ENCODE measurements around the gene GNPTAB.
A peak's percentile ranks its signal among the peaks of the same experiment; 100 is the strongest.
"Not testable (repeated sequence)": the region's sequence is repeated elsewhere in the genome, so short reads cannot be mapped to it uniquely, and the experiment has no call there.

GNPTAB gene

GRCh38 chr12:101737476-101737875, 93.3 kb downstream of the GNPTAB start:
- DNase-seq (ENCODE audit: low spot score) = no peak

GRCh38 chr12:101734482-101734881, 96.3 kb downstream of the GNPTAB start:
- DNase-seq (ENCODE audit: low spot score) = not testable (repeated sequence)

- DNase-seq (ENCODE audit: low spot score) = no peak
Measured at GRCh38 chr12:101733166-101733565, 97.6 kb downstream of the GNPTAB start.

DNA sequence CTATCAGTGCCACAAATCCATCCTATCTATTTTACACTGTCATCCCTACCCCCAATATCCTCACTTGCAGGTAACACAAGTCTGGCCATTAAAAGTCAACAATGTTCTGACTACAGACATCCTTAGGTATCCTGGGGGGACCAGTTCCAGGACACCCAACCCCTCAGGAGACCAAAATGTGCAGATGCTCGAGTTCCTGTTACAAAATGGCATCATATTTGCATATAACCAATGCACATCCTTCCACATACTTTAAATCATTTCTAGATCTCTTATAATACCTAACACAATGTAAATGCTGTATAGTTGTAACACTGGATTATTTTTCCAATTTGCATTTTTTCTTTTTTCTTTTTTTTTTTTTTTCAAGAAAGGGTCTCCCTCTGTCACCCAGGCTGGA, 98.4 kb downstream of the GNPTAB start:
- DNase-seq (ENCODE audit: low spot score) = no peak

GRCh38 chr12:101729842-101730241, 100.9 kb downstream of the GNPTAB start:
- no peak for DNase-seq (ENCODE audit: low spot score)

DNA sequence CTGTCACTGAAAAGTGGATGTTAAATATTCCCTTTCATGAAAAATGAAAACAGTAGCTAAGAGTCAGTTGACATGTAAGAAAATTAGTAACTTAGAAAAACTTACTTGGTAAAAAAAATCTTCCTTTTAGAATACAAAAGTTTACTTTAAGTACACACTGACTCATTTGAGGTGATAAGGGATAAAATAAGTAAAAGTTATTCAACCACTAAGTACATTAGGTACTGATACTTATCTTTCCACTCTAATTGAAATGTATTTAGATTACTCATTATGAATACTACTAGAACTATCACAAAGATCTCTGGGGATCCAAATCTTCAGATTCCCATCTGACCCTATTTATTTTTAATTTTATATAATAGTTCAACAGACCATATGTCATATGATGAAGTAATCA, 103.7 kb downstream of the GNPTAB start:
- no peak for DNase-seq (ENCODE audit: low spot score)

DNA sequence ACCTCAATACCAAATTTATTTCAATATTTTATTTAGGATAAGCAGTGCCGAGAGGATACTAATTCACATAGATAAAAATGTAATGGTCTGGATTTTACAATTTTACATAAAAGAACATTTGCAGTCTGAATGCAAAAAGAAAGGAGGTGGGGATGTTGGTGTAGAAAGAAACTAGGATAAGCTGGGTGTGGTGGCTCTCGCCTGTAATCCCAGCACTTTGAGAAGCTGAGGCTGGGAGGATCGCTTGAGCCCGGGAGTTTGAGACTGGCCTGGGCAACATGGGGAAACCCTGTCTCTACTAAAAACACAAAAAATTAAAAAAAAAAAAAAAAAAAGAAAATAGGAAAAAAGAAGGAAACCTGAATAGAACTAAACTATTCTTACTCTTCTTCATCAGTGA, 108.4 kb downstream of the GNPTAB start:
- no peak for DNase-seq (ENCODE audit: low spot score)

DNA sequence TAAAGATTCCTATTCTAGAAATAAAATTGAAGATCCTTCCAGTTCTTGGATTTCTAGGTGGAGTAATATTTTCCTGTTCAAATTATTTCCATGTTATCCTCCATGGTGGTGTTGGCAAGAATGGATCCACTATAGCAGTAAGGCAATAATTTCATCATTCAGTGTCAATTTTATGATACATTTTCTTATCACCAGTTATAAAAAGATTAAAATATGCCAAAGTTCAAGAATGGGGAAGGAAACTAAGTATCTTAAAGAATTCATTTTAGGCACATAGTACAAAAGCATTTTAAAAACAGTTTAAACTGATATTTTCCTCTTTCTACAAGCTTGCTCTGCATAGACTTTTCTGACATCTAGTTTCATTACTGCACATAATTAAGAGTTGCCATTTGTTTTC, 110.6 kb downstream of the GNPTAB start:
- no peak for DNase-seq (ENCODE audit: low spot score)

GRCh38 chr12:101719566-101719965, 111.2 kb downstream of the GNPTAB start:
- DNase-seq (ENCODE audit: low spot score) = no peak

- DNase-seq (ENCODE audit: low spot score) = peak; percentile 54
Measured at GRCh38 chr12:101714877-101715444, 115.8 kb downstream of the GNPTAB start.

- no peak for DNase-seq (ENCODE audit: low spot score)
Measured at GRCh38 chr12:101713930-101714329, 116.8 kb downstream of the GNPTAB start.

DNA sequence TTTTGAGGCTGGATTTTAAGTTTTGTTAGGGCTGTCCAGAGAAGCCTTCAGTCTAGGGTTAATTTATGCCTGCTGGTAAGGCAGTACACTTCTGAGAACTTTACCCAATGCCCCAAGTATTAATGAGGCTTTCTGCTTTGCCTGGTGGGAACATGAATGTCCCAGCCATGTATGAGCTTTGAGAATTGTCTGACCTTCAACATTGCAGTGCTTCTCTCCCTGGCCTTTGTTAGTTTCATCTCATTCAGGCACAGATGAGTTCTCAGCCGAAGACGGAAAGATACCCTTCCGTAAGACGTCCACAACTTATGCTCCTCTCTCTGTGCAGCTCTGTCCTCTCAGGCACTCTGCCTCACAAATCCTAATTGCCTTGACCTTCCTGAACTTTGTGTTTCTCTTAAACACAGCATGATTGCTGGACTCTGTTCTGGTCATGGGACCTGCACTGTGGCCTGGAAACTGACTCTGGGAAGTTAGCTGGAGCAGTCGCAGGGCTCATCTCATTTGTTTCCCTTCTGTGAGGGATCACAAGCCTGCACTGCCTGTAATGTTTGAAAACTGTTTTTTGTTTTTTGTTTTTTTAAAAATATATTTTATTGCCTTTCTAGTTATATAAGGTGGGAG, 117.6 kb downstream of the GNPTAB start:
- DNase-seq (ENCODE audit: low spot score) = peak; percentile 67

- DNase-seq (ENCODE audit: low spot score) = no peak
Measured at GRCh38 chr12:101710288-101710687, 120.5 kb downstream of the GNPTAB start.

DNA sequence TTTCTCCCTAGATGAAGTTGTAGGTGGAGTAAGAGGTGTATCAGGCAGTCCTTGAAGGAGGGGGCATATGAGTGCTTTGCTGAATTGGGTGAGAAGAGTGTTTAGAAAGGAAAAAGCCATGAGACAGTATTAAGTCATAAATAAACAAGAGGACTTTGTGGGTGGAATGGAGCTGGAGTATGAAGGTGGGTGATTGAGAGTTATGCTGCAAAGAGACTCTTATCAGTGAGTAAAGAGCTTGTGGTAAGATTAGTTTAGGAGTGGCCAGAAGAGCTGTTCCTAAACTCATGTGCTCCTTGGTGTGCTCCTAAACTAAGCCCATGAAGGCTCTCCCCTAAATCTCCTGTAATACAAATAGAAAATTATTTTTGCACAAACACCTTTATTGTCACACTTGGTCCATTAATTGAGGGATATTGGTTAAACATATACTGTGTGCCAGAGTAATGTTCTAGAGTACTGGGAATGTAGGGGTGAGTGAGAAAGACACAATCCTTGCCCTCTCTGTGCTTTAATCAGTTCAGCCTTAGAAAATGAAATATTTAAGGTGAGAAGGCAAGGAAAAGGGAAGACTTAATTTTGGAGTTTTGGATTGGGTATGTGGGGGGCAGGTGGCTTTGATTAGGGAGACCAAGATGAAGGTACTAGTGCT, 123.5 kb downstream of the GNPTAB start:
- no peak for DNase-seq (ENCODE audit: low spot score)

DNA sequence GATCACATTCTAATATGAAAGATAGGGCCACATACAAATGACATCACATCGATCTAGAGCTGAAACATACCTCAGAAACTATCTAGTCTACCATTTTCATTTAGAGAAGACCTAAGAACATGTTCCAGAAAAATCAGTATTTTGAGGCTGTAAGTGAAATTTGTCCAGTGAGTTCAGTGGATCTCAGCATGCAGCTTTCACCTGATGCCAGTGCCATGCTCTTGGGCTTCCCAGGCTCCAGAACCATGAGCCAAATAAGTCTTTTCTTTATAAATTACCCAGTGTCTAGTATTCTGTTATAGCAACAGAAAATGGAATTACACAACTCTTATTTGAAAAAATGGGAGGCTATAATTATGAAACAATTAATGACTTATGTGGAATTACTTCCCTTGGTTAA, 124.4 kb downstream of the GNPTAB start:
- no peak for DNase-seq (ENCODE audit: low spot score)

DNA sequence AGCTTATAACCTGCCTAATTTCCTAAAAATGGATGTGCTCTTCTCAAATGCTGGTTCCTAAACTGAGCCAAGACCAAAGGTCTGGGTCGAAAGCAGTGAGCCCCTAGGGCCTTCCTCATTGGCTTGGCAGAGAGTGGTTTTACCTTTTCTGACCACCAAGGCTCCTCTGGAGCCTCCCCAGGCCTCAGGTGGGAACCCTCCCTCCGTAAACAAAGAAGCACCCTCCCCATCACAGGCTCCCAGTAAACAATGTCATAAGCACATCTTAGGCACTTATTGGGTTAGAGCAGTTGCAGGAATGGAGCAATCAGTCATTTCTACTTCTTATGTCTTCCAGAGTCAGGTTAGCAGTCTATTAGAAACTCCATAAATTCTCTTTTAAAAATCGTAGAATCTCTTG, 127.3 kb downstream of the GNPTAB start:
- no peak for DNase-seq (ENCODE audit: low spot score)

GRCh38 chr12:101700299-101700820, 130.4 kb downstream of the GNPTAB start:
- no peak for DNase-seq (ENCODE audit: low spot score)

DNA sequence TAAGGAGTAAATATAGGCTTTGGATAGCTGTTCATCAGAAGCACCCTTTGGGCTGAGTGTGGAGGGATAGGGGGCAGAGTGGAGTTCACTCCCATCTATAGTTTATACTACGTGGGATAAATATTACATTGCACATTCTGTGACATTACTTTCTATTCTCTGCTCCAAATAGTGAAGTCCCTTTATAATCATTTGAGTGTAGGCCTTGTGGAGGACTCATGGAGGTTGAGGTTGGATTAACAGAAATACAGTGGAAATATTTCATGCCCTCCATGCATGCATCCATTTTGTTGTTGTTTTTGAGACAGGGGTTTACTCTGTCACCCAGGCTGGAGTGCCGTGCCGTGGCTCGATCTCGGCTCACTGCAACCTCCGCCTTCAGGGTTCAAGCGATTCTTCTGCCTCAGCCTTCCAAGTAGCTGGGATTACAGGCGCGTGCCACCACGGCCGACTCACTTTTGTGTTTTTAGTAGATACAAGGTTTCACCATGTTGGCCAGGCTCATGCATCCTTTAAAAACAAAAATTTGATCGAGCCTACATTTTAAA, 131.9 kb downstream of the GNPTAB start:
- no peak for DNase-seq (ENCODE audit: low spot score)

DNA sequence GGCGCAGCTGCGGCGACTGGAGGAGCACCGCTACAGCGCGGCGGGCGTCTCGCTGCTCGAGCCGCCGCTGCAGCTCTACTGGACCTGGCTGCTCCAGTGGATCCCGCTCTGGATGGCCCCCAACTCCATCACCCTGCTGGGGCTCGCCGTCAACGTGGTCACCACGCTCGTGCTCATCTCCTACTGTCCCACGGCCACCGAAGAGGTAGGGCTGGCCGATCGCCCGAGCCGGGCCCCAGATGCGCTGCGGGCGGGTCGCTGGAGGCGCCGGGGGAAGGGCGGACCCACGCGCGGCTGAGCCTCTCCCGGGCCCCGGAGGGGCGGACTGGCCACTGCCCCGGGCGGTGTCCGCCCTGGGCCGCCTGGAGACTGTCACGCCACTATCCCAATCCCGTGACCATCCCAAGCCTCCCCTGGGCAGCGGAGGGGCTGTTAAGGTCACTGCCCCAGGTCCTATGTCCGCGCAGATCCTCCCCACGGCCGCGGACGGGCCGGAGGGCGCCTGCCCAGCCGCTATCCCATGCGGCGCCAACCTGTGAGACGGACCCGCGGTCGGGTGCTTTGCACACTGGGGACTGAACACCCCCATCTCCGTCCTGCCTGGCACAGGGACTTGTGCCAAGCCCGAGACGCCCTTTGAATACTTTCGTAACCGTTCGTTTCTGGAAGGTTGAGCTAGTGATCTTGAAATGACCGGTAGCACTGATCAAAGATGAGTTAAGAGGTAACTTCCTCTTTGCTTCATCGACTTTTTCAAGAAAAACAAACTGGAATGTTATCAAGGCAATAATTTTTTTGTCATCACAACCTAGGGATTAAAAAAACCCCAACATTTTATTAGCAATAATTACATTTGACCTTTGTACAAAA, 132.6 kb downstream of the GNPTAB start:
- peak; percentile 68 for DNase-seq (ENCODE audit: low spot score)

DNA sequence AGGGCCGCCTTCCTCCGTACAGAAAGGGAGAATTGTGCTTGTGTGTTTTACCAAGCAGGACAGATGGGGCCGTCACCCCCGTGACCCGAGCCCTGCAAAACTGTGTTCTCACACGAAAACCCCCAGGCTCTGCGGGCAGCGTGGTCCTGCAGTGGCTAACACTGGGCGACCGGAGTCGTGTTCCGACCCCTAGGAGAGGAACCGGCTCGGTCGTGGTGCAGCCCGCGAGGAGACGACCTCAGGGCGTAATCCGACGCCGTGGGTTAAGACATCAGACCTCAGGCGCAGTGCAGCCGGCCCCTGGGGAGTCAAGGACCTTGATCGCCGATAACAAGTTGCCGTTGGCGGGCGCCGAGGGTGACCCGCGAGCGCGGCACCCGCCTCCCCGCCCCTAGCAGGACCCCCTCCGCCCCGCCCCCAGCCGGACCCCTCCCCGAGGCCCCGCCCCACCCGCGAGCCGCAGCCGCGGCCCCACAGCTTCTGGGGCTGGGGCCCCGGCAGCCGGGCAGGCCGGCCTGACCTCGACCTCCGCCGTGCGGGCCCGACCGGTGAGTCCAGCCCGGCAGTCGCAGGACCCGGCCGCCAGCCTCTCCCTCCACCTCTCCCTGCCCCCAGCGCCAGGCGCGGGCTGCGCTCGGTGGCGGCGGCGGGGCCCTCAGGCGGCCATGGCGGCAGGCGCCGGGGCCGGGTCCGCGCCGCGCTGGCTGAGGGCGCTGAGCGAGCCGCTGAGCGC, 133.4 kb downstream of the GNPTAB start, which contains the start of gene CHPT1:
TSS of gene CHPT1 (plus strand) at position 444 of the 733 bp plus-strand sequence. CDS start at position 666, 222 bp downstream.
- no peak for DNase-seq (ENCODE audit: low spot score)
